ENCODE data around the gene PTPRCAP.
A peak's percentile ranks its signal among the peaks of the same experiment; 100 is the strongest.

The PTPRCAP gene

DNA sequence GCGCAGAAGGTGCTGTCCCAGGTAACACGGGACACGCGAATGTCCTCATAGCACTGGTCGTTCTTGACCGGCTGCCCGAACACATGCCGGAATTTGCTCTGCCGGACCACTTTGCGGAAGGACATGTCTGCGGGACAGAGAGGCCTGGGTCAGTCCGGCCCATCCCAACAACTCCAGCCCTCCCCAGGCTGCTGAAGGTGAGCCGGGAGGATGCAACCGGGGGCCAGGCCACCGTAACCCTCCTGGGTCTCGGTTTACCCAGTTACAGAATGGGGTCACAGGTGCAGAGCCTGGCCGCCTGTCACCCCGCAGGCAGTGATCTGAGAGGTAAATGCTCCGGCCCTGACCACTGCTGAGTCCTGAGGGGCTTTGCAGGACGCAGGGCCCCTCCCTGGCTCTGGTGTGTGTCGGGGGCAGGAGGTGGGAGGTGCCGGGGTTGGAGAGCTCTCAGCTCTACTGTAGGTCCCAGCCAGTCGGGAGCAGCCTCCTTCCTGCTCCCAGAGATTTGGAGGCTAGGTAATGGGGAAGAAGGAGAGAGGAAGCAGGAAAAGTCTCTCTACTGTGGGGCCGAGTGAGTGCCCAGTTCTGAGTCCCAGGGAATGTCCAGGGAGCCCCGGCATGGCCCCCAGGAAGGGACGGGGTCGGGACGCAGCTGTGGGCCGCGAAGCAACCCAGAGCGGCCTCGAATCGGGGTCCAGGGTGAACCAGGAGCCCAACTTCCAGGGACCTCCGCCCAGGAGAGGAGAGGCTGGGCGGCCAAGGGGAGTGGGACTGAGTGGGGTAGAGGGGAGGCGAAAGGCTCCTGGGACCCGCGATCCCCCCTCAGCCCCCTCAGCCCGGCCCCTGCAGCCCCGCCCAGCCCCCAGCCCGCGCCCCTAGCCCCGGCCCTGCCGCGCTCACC, 5.3 kb upstream of the PTPRCAP start:
- H3K4me3 ChIP-seq (ENCODE audit: low read depth, low read length) = peak overlapping the region; percentile 89
- TF ChIP-seq, protein P1, sequence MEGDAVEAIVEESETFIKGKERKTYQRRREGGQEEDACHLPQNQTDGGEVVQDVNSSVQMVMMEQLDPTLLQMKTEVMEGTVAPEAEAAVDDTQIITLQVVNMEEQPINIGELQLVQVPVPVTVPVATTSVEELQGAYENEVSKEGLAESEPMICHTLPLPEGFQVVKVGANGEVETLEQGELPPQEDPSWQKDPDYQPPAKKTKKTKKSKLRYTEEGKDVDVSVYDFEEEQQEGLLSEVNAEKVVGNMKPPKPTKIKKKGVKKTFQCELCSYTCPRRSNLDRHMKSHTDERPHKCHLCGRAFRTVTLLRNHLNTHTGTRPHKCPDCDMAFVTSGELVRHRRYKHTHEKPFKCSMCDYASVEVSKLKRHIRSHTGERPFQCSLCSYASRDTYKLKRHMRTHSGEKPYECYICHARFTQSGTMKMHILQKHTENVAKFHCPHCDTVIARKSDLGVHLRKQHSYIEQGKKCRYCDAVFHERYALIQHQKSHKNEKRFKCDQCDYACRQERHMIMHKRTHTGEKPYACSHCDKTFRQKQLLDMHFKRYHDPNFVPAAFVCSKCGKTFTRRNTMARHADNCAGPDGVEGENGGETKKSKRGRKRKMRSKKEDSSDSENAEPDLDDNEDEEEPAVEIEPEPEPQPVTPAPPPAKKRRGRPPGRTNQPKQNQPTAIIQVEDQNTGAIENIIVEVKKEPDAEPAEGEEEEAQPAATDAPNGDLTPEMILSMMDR (IDR thresholded peaks at IDR 0.05; ENCODE audit: low read depth, low read length) = no peak

DNA sequence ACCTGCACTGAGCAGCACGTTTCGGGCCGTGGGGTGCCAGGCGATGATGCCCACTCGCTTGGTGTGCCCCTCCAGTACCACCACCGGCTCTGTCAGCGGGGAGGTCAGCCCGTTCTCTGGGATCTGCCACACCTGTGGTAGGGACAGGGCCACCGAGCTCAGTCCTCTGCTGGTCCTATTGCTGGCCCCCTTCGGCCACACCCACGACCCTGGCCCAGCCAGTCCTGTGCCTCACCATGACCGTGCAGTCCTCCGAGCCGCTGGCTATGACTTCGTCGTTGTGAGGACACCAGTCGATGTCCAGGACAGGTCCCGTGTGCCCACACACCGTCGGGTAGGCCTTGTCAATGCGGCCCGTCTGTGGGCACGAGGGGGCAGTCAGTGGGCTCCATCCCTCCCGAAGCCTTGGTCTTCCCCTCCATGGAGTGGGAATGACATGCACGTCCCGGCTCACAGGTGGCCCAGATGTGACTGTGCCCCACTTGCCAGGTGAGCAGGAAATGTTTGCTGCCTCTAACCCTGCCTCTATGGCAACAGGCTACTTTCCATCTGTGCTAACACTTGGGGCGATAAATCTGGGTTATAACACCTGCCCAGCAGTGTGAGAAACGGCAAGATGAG, 4.4 kb upstream of the PTPRCAP start:
- peak overlapping the region; percentile 89 for H3K4me3 ChIP-seq (ENCODE audit: low read depth, low read length)
- TF ChIP-seq, protein P1 (IDR thresholded peaks at IDR 0.05; ENCODE audit: low read depth, low read length) = no peak

DNA sequence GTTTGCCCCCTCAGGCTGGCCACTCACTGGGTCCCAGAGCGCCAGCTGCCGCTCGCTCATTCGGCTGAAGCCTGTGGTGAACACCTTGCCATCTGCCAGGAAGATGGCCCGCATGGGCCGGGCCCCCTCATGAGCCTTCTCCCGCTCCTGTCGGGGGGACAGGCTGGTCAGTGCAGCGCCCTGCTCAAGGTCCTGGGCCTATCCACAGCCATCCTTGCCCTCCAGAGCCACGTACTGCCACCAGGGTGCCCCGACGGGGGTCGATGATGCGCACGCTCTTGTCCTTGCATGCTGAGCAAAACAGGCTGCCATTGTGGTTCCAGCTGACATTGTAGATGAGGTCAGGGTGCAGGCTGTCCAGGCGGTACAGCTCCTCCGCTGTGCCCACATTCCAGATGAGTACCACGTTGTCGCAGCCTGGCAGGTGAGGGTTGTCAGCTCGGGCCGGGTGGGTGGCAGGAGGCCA, 3.6 kb upstream of the PTPRCAP start:
- H3K4me3 ChIP-seq (ENCODE audit: low read depth, low read length) = no peak overlapping the region
- TF ChIP-seq, protein P1 (IDR thresholded peaks at IDR 0.05; ENCODE audit: low read depth, low read length) = no peak

DNA sequence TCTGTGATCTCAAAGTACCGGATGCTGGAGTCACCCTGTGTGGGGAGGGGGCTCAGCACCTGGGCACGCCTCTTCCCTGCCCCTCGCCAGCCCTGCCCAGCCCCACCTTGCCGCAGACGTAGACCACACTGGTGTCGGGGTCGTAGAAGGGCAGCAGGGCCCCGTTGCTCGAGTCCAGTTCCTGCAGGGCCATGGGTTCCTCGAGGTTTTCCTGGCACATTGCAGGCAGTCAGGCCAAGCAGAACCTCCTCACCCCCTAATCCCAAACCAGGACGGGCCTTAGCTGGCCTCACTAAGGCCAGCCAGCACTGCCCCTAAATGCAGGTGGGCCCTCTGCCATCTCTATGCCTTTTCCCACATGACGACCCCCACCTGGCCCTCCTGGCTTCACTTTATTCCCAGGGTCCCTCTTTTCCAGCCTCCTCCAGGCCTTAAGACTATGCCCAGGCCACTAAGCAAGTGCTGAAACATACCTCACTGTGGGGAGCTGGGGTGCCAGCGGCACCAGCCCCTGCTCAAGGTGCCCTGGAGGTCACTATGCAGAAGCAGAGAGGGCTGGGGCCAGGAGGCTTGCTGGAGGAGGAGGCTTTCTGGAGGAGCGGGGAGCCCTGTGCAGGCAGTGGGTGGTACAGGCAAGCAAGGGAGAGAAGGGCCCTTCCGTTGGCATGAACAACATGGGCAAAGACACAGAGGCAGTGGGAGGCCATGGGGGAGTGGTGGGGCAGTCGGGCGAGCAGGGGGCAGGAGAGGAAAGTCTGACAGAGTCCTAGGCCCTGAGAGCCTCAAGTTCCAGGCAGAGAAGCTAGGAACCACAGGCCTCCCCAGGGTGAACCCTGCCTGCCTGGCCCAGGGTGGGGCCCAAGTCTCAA, 3.0 kb upstream of the PTPRCAP start:
- no peak overlapping the region for H3K4me3 ChIP-seq (ENCODE audit: low read depth, low read length)

DNA sequence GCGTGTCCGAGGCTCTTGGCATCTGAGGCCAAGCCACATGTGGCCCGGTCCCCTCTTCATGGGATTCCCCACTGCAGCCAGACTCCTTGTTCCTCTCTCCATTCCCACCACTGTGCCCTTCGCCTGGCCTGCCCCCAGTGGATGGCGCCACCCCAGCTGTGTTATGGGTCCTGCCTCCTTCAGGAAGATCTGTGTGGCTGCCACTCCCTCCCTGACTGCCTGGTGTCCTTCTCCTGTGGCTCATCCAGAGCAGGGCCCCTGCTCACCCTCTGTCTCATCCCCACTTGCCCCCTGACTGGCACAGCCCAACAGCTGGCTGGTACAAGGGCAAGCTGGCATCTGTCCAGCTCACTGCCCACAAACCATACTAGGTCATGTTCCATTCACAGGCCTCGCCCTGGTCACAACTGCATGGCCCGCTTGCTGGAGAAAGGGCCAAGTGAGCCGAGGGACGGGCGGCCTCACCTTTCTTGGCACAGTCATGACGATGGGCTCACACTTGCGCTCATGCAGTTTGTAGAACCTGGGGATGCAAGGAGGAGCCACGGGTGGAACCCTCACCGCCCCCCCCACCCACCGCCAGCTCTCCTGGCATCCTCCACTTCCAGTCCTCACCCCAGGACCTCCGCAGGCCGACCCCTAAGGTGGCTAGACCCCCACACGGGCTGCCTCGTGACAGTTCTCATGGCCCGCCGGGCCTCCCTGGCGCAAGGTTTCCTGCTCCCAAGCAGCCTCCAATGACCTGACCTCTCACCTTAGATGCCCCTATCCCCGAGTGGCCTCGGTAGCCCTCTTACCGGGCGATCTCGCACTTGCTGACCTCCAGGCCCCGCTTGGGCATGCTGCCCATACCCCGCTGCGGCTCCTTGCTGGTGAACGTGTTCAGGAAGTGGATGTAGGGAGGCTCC, 2.1 kb upstream of the PTPRCAP start:
- TF ChIP-seq, protein P1 (IDR thresholded peaks at IDR 0.05; ENCODE audit: low read depth, low read length) = no peak; the same call in 1 of the 2 replicates
- no peak overlapping the region for H3K4me3 ChIP-seq (ENCODE audit: low read depth, low read length)

More for the DNA sequence above, 3.0 kb upstream of the PTPRCAP start:
- TF ChIP-seq, protein P1 (IDR thresholded peaks at IDR 0.05; ENCODE audit: low read depth, low read length) = no peak

DNA sequence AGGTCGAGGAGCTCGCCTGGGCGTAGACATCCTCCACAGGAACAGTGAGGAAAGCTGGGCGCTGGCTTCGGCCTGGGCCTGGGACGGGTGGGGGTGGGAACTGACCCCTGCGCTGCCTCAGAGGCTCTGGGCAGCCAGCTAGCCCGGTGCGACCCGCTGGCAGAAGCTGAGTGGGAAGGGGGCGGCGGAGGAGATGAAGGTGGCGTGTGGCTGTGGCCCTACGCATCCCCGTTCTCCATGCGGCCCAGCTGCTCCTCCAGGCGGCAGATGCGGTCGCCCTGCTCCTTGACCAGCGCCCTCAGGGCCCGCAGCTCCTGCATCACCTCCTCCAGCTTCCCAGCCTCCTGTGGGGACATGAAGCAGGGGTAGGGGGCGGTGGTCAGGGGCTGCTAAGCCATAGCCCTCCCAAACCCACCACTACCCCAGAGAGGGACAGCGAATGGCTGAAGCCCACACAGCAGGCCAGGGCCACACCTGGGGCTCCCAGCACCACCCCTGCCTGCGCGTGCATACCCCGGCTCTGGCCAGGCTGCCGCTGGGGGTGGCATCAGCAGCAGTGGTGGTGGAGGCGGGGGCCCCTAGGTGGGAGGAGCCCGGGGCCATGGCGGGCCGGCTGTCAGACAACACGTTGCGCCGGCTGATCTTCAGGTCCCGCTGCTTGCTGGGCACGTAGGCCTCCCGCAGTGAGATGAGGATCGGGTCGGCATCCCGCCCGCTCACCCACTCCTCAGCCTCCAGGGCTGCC, 848 bp upstream of the PTPRCAP start:
- TF ChIP-seq, protein P1 (IDR thresholded peaks at IDR 0.05; ENCODE audit: low read depth, low read length) = no peak
- no peak overlapping the region for H3K4me3 ChIP-seq (ENCODE audit: low read depth, low read length)
